Endothelial cell of umbilical vein (primary cell): Measurements from ENCODE around the gene TMEM178A. TPM values are rescaled to one million over a fixed set of nuclear protein-coding genes. Genes with fewer than 3 reads are reported as not detected.

ENCODE experiments used
- BruUV-seq: library from RNA; stranded (reverse); fragments of 400-500 nt; replicated peaks from 2 replicates; lab custom pipeline; 2021; lab: Mats Ljungman, UMichigan
- CTCF ChIA-PET: fragments of 300-600, 350-600 bp; sonication (Branson Sonifier 250); formaldehyde crosslinking; loops from one replicate; lab custom pipeline; 2021; ENCODE audit warnings: antibody characterized with exemption, inconsistent platforms; lab: Charles Lee
- POLR2A ChIA-PET: fragments of 300-600, 350-600 bp; sonication (Branson Sonifier 250); formaldehyde crosslinking; loops from one replicate; lab custom pipeline; 2021; ENCODE audit warnings: antibody characterized with exemption, inconsistent platforms; lab: Charles Lee
- DNase-seq: peaks from one replicate; pipeline ENCODE4 v3.0.0-alpha.2; 2011; ENCODE audit warnings: low read depth, low spot score
- FAIRE-seq: peaks from 2 replicates; lab custom pipeline; 2011; peaks lifted over from hg19 to GRCh38; lab: Jason Lieb, UNC
- H2AFZ ChIP-seq: 2 replicates; pipeline ENCODE4 v1.6.0; 2012; ENCODE audit warnings: low read depth, low read length, control low read depth, inconsistent platforms
- H3K27ac ChIP-seq: 2 replicates; pipeline ENCODE4 v1.5.1; 2011; ENCODE audit warnings: low read depth, mild to moderate bottlenecking, control low read depth, low read length, moderate library complexity; ENCODE audit not compliant: insufficient read depth
- H3K27me3 ChIP-seq, 2 experiments: 2 replicates each; pipeline versions ENCODE4 v1.6.0 to v1.6.1; 2011; ENCODE audit warnings: low read length in 2 of 2, mixed read lengths in 1 of 2; ENCODE audit not compliant: control insufficient read depth in 2 of 2, insufficient read depth in 2 of 2
- H3K36me3 ChIP-seq, 2 experiments: 2 replicates in 1 of 2; 3 replicates in 1 of 2; pipeline ENCODE4 v1.5.1; 2011; ENCODE audit warnings: low read length in 2 of 2, mild to moderate bottlenecking in 1 of 2, moderate library complexity in 1 of 2; ENCODE audit not compliant: control insufficient read depth in 2 of 2, insufficient read depth in 2 of 2; ENCODE audit errors: extremely low read depth in 1 of 2
- H3K4me1 ChIP-seq: 3 replicates; pipeline ENCODE4 v1.5.1; 2011; ENCODE audit warnings: mild to moderate bottlenecking, low read length; ENCODE audit not compliant: control insufficient read depth, insufficient read depth; ENCODE audit errors: extremely low read depth
- H3K4me2 ChIP-seq: 2 replicates; pipeline ENCODE4 v1.6.1; 2011; ENCODE audit warnings: low read length, control low read depth, mixed read lengths; ENCODE audit not compliant: insufficient read depth
- H3K4me3 ChIP-seq, 3 experiments: fragments of 200-600 bp in 1 of 3; sonication (generic), shearing (Covaris generic) in 1 of 3; replicated peaks in 1 of 3; 2 replicates each; pipeline ENCODE4 v1.5.1; 2011 to 2016; ENCODE audit warnings: control low read depth in 3 of 3, low read length in 3 of 3, mild to moderate bottlenecking in 2 of 3, inconsistent platforms in 1 of 3, low read depth in 1 of 3, moderate library complexity in 1 of 3; ENCODE audit not compliant: insufficient read depth in 1 of 3
- H3K79me2 ChIP-seq: 2 replicates; pipeline ENCODE4 v1.6.0; 2012; ENCODE audit warnings: low read length, inconsistent platforms; ENCODE audit not compliant: control insufficient read depth, insufficient read depth
- H3K9ac ChIP-seq: replicated peaks from 2 replicates; pipeline ENCODE3; 2011; ENCODE audit warnings: low read length, control low read depth; ENCODE audit not compliant: insufficient read depth; ENCODE audit errors: extremely low read depth
- H3K9me1 ChIP-seq: replicated peaks from 3 replicates; pipeline ENCODE4 v1.6.0; 2011; ENCODE audit warnings: mild to moderate bottlenecking, low read length; ENCODE audit not compliant: control insufficient read depth, insufficient read depth; ENCODE audit errors: extremely low read depth
- H3K9me3 ChIP-seq: replicated peaks from 2 replicates; pipeline ENCODE4 v1.5.1; 2012; ENCODE audit warnings: low read length, inconsistent platforms; ENCODE audit not compliant: control insufficient read depth, insufficient read depth
- H4K20me1 ChIP-seq: replicated peaks from 2 replicates; pipeline ENCODE3; 2011; ENCODE audit warnings: mild to moderate bottlenecking, low read length; ENCODE audit not compliant: control insufficient read depth, insufficient read depth; ENCODE audit errors: extremely low read depth
- CTCF ChIP-seq, 2 donors: IDR thresholded peaks; 1 replicate in 1 of 2; 2 replicates in 1 of 2; pipeline ENCODE4 v1.5.1; 2011; ENCODE audit warnings: low read length in 2 of 2, mild to moderate bottlenecking in 2 of 2, moderate library complexity in 2 of 2, control low read depth in 1 of 2, inconsistent platforms in 1 of 2, low read depth in 1 of 2; ENCODE audit not compliant: insufficient read depth in 1 of 2; ENCODE audit errors: extremely low read depth in 1 of 2
- EZH2 ChIP-seq: IDR thresholded peaks from 2 replicates; pipeline ENCODE4 v1.6.1; 2012; ENCODE audit warnings: borderline replicate concordance, low read depth, mild to moderate bottlenecking, moderate library complexity, low read length, inconsistent platforms; ENCODE audit not compliant: severe bottlenecking
- FOS ChIP-seq: IDR thresholded peaks from 2 replicates; pipeline ENCODE4 v1.6.1; 2011; ENCODE audit warnings: mild to moderate bottlenecking, low read length, moderate library complexity, borderline replicate concordance; ENCODE audit not compliant: insufficient read depth
- GATA2 ChIP-seq: IDR thresholded peaks from 2 replicates; pipeline ENCODE4 v1.7.0; 2011; ENCODE audit warnings: low read depth, mild to moderate bottlenecking, moderate library complexity, mixed read lengths, low read length; ENCODE audit not compliant: insufficient read length, insufficient read depth
- JUN ChIP-seq: IDR thresholded peaks from 2 replicates; pipeline ENCODE4 v1.6.1; 2011; ENCODE audit warnings: borderline replicate concordance, low read depth; ENCODE audit not compliant: insufficient read length, insufficient read depth
- MAX ChIP-seq: IDR thresholded peaks from 2 replicates; pipeline ENCODE4 v1.6.1; 2011; ENCODE audit not compliant: insufficient read depth, insufficient read length
- MYC ChIP-seq: IDR thresholded peaks from one replicate; pipeline ENCODE4 v1.6.1; 2011; ENCODE audit warnings: mild to moderate bottlenecking, low read depth, low read length
- POLR2A ChIP-seq: IDR thresholded peaks from 2 replicates; pipeline ENCODE4 v1.6.1; 2012; ENCODE audit warnings: low read depth, mild to moderate bottlenecking, control low read depth, low read length
- POLR2AphosphoS5 ChIP-seq: IDR thresholded peaks from 2 replicates; pipeline ENCODE4 v1.6.1; 2012; ENCODE audit warnings: low read depth, mild to moderate bottlenecking, control low read depth, low read length, moderate library complexity; ENCODE audit not compliant: insufficient read depth
- dilution Hi-C: fragments of 300-500 bp; cut with MboI; formaldehyde crosslinking; loops from one replicate; pipeline ENCODE4 v1.15.0; 2019; ENCODE audit warnings: low sequenced_read_pairs; ENCODE audit not compliant: extremely low pct_ligation_motif_present
- intact Hi-C: fragments of 100-400 bp; cut with micrococcal nuclease; formaldehyde crosslinking; loops from one replicate; pipeline ENCODE4 v1.10.0; 2022
- polyA plus RNA-seq, 4 experiments: library from polyadenylated mRNA; depleted of rRNA in 3 of 4; stranded (reverse) in 3 of 4; unstranded in 1 of 4; fragments of >200 nt; gene quantifications; 2 replicates each; pipeline versions ENCODE4 v1.2.1 to v1.2.3, GENCODE V29; 2011 to 2012; ENCODE audit warnings: missing spikeins in 1 of 4
- total RNA-seq: library from RNA; stranded (reverse); gene quantifications from 2 replicates; pipeline ENCODE4 v1.2.3, GENCODE V29; 2021

TMEM178A gene
- total and polyA plus RNA-seq, 2 donors (not counting 3 experiments of a cell fraction or from before 2014, with no cell fraction given): 1.5 to 2.8 TPM

GRCh38 chr2:39719317-39719716 is 53.6 kb downstream of the TMEM178A start:
- DNase-seq: no peak
- Histone ChIP-seq H3K9ac (no peak overlapping the region), H2AFZ (no peak overlapping the region), H3K27ac (no peak overlapping the region), H3K36me3 (no peaks in the 10 kb centered on the region), H3K4me3 (no peak overlapping the region), H3K4me1 (no peaks in the 10 kb centered on the region), H3K9me3 (no peaks in the 10 kb centered on the region), H4K20me1 (no peaks in the 10 kb centered on the region), H3K4me2 (no peak overlapping the region), H3K9me1 (no peaks in the 10 kb centered on the region), H3K79me2 (no peaks in the 10 kb centered on the region), H3K27me3 (peaks cover 8 to 12% of the 10 kb centered on the region in 2 experiments)
- no TSS peak for BruUV-seq
- POLR2A ChIA-PET: no interaction called here
- no peak for FAIRE-seq
- intact Hi-C loops (no loop called here), dilution Hi-C loops (no loop called here)
- no peak for TF ChIP-seq FOS
- TF ChIP-seq MAX: no peak
- TF ChIP-seq CTCF (IDR thresholded peaks at IDR 0.05; ENCODE audit: extremely low read depth in 1 of 2, insufficient read depth in 1 of 2, low read depth in 1 of 2, low read length in 2 of 2): no peak
- no peak for TF ChIP-seq POLR2AphosphoS5
- TF ChIP-seq JUN: no peak
- TF ChIP-seq EZH2: no peak
- no peak for TF ChIP-seq MYC
- TF ChIP-seq POLR2A: no peak
- TF ChIP-seq GATA2: no peak
- CTCF ChIA-PET: interaction anchor here (5.0 kb wide), 1 partner anchor 11 kb away, joined by 44 read pairs; no protein-coding TSS in a partner anchor
